ENCODE measurements around the gene UBXN6. TPM values are rescaled to one million over a fixed set of nuclear protein-coding genes. Genes with fewer than 3 reads are reported as not detected.

Gene UBXN6
- total and polyA plus RNA-seq, 2 of the 8 experiments (the other 6 are each of a cell fraction or from before 2014, with no cell fraction given): 28.0 to 43.8 TPM

- Histone ChIP-seq H4K8ac (ENCODE audit: extremely low read depth, insufficient read depth, low read length) (no peak overlapping the region), H3K27me3 (replicated peaks in 1 of 4; ENCODE audit: control insufficient read depth in 3 of 4, extremely low read depth in 1 of 4, insufficient read depth in 3 of 4, low read length in 3 of 4) (no peaks in the 10 kb centered on the region), H3K4me3 (ENCODE audit: extremely low read depth in 1 of 4, insufficient read depth in 2 of 4, low read depth in 3 of 4, low read length in 4 of 4) (no peak overlapping the region), H3K23me2 (ENCODE audit: low read depth, low read length) (no peaks in the 10 kb centered on the region), H2BK15ac (ENCODE audit: low read length) (no peak overlapping the region), H3K18ac (ENCODE audit: extremely low read depth, low read length) (no peak overlapping the region), H2BK5ac (ENCODE audit: low read depth, low read length) (no peak overlapping the region), H2BK12ac (ENCODE audit: low read depth, low read length) (no peak overlapping the region), H3K14ac (ENCODE audit: insufficient read length) (no peak overlapping the region), H3K36me3 (ENCODE audit: control insufficient read depth in 2 of 4, insufficient read depth in 4 of 4, low read length in 3 of 4) (peaks cover 37 to 84% (median 64%) of the 10 kb centered on the region in 4 experiments), H3K4me2 (ENCODE audit: insufficient read depth in 1 of 2, low read depth in 2 of 2, low read length in 2 of 2) (no peak overlapping the region), H3K56ac (replicated peaks; ENCODE audit: insufficient read length, low read depth, low read length) (no peak overlapping the region), H4K20me1 (replicated peaks in 1 of 2; ENCODE audit: control insufficient read depth in 1 of 2, insufficient read depth in 2 of 2, low read length in 2 of 2) (peaks cover 4 to 10% of the 10 kb centered on the region in 2 experiments), H3K9ac (replicated peaks in 1 of 4; ENCODE audit: extremely low read depth in 1 of 4, low read depth in 3 of 4, low read length in 3 of 4) (no peak overlapping the region), H3K4me1 (replicated peaks in 1 of 4; ENCODE audit: control insufficient read depth in 3 of 4, insufficient read depth in 4 of 4, low read length in 3 of 4) (no peaks in the 10 kb centered on the region), H2BK20ac (ENCODE audit: low read length) (no peak overlapping the region), H4K91ac (replicated peaks; ENCODE audit: insufficient read length, low read length) (no peak overlapping the region), H3K9me3 (ENCODE audit: insufficient read depth in 2 of 2, low read depth in 1 of 2, low read length in 1 of 2) (no peaks in the 10 kb centered on the region), H3K79me1 (ENCODE audit: low read depth, low read length) (peaks cover 2% of the 10 kb centered on the region; the same call in 1 of the 2 replicates), H2AK5ac (ENCODE audit: low read depth, low read length) (no peak overlapping the region), H3K4ac (replicated peaks; ENCODE audit: insufficient read length, low read depth, low read length) (no peak overlapping the region), H2BK120ac (replicated peaks; ENCODE audit: low read depth, low read length) (no peak overlapping the region), H2AFZ (ENCODE audit: low read length) (no peak overlapping the region), H3K79me2 (ENCODE audit: control insufficient read depth in 1 of 2, insufficient read depth in 2 of 2, low read length in 2 of 2) (peaks cover 0 to 19% of the 10 kb centered on the region in 2 experiments; a peak in 1 of 4 replicates), H4K5ac (ENCODE audit: insufficient read length, low read depth, low read length) (no peak overlapping the region), H3K23ac (ENCODE audit: insufficient read length) (no peak overlapping the region), H3K27ac (ENCODE audit: low read depth, low read length) (no peak overlapping the region)
- ChIA-PET CTCF (ENCODE audit: partially characterized antibody) (no interaction called here), POLR2A (ENCODE audit: partially characterized antibody) (interaction anchor here (49.6 to 58.1 kb wide), 2 partner anchors 1 to 12 kb away, joined by 1590 read pairs; partner anchors contain the start of genes CHAF1A, SH3GL1 and UBXN6)
- DNase-seq (ENCODE audit: low read depth in 1 of 2, low spot score in 2 of 2) (no peak), FAIRE-seq (no peak)
- 92% methylated on average over 6 of the region's 6 CpGs; no CpG with 5 or more reads in 1 of the 2 experiments for WGBS, 2 experiments (ENCODE audit: extremely low coverage in 1 of 2, insufficient coverage in 1 of 2, insufficient read length in 1 of 2, insufficient replicate concordance in 2 of 2, low coverage in 1 of 2, low lambda C conversion rate in 2 of 2, missing lambda C conversion rate in 1 of 2)
- TF ChIP-seq KDM5A (IDR thresholded peaks at IDR 0.05; ENCODE audit: low read length) (no peak), EGR1 (IDR thresholded peaks at IDR 0.05; ENCODE audit: borderline replicate concordance, low read depth, low read length) (no peak), SRF (IDR thresholded peaks at IDR 0.05; ENCODE audit: low read depth, low read length) (no peak)
Measured at GRCh38 chr19:4425537-4425936, 32.1 kb downstream of the UBXN6 start.
